Endothelial cell of umbilical vein (primary cell): ENCODE measurements around the gene MCUR1.

Source experiments
- CTCF ChIP-seq, 2 donors: IDR thresholded peaks; 1 replicate in 1 of 2; 2 replicates in 1 of 2; pipeline ENCODE4 v1.5.1; 2011; ENCODE audit warnings: low read length in 2 of 2, mild to moderate bottlenecking in 2 of 2, moderate library complexity in 2 of 2, control low read depth in 1 of 2, inconsistent platforms in 1 of 2, low read depth in 1 of 2; ENCODE audit not compliant: insufficient read depth in 1 of 2; ENCODE audit errors: extremely low read depth in 1 of 2
- JUN ChIP-seq: IDR thresholded peaks from 2 replicates; pipeline ENCODE4 v1.6.1; 2011; ENCODE audit warnings: borderline replicate concordance, low read depth; ENCODE audit not compliant: insufficient read length, insufficient read depth
- MAX ChIP-seq: IDR thresholded peaks from 2 replicates; pipeline ENCODE4 v1.6.1; 2011; ENCODE audit not compliant: insufficient read depth, insufficient read length

GRCh38 chr6:13769655-13770053, 44.7 kb downstream of the MCUR1 start:
- peak; percentile 11 to 34 for TF ChIP-seq CTCF (IDR thresholded peaks at IDR 0.05; ENCODE audit: extremely low read depth in 1 of 2, insufficient read depth in 1 of 2, low read depth in 1 of 2, low read length in 2 of 2)
- no peak for TF ChIP-seq JUN
- no peak for TF ChIP-seq MAX
